ENCODE measurements around the gene ERAS. TPM values are rescaled to one million over a fixed set of nuclear protein-coding genes. Genes with fewer than 3 reads are reported as not detected.

ERAS gene
- total RNA-seq, 1 experiment from 2014 or later = not detected

- DNase-seq (ENCODE audit: low read depth, low spot score) = no peak
- H3K9me2 ChIP-seq (ENCODE audit: insufficient read depth) = no peaks in the 10 kb centered on the region
- intact Hi-C loops (cut with micrococcal nuclease) = no loop called here
- no peaks in the 10 kb centered on the region for H3K9me3 ChIP-seq (ENCODE audit: control insufficient read depth in 1 of 2, insufficient read depth in 1 of 2, low read depth in 1 of 2, low read length in 2 of 2)
- no peak within 1 kb of the TSS for H3K27ac ChIP-seq (ENCODE audit: low read depth, low read length)
- POLR2A ChIA-PET = no interaction called here
- H4K20me1 ChIP-seq (ENCODE audit: insufficient read depth) = no peaks in the 10 kb centered on the region
- no peaks in the 10 kb centered on the region for H3K79me2 ChIP-seq (ENCODE audit: insufficient read depth, low read length)
- H3K9ac ChIP-seq (ENCODE audit: low read length) = no peak within 1 kb of the TSS
- TF ChIP-seq REST (IDR thresholded peaks at IDR 0.05; ENCODE audit: low read depth) = no peak
- TF ChIP-seq ZFX (IDR thresholded peaks at IDR 0.05) = no peak
- no peak for TF ChIP-seq CEBPB (IDR thresholded peaks at IDR 0.05; ENCODE audit: low read depth)
- no peak for TF ChIP-seq SRF (IDR thresholded peaks at IDR 0.05; ENCODE audit: low read depth)
- TF ChIP-seq ATF3 (IDR thresholded peaks at IDR 0.05) = no peak
- no peak for TF ChIP-seq POLR2A (IDR thresholded peaks at IDR 0.05; ENCODE audit: borderline replicate concordance, extremely low read depth, insufficient read depth, insufficient read length)
- no peak for TF ChIP-seq EZH2phosphoT487 (IDR thresholded peaks at IDR 0.05; ENCODE audit: borderline replicate concordance)
- no peak for TF ChIP-seq FOSL1 (IDR thresholded peaks at IDR 0.05; ENCODE audit: low read depth)
- no peak for TF ChIP-seq RAD21 (IDR thresholded peaks at IDR 0.05; ENCODE audit: low read depth)
- TF ChIP-seq EGR1 (IDR thresholded peaks at IDR 0.05; ENCODE audit: low read depth) = no peak
- no peak for TF ChIP-seq TCF7L2 (IDR thresholded peaks at IDR 0.05; ENCODE audit: borderline replicate concordance, extremely low read depth, insufficient read depth, insufficient read length)
- TF ChIP-seq MAX (IDR thresholded peaks at IDR 0.05) = no peak
- TF ChIP-seq CBX3 (IDR thresholded peaks at IDR 0.05; ENCODE audit: low read depth) = no peak
- TF ChIP-seq SP1 (IDR thresholded peaks at IDR 0.05; ENCODE audit: low read depth) = no peak
- no peak for TF ChIP-seq ELF1 (IDR thresholded peaks at IDR 0.05; ENCODE audit: borderline replicate concordance, low read depth)
- TF ChIP-seq POLR2AphosphoS5 (IDR thresholded peaks at IDR 0.05; ENCODE audit: low read depth, low read length) = no peak
- TF ChIP-seq ZNF274 (IDR thresholded peaks at IDR 0.05; ENCODE audit: low read depth, low read length) = no peak
- no peak for TF ChIP-seq YY1 (IDR thresholded peaks at IDR 0.05; ENCODE audit: extremely low read depth, insufficient replicate concordance, low read depth, low read length)
- no peak for TF ChIP-seq ZBTB33 (IDR thresholded peaks at IDR 0.05; ENCODE audit: extremely low read depth, insufficient replicate concordance, low read length)
- no peak for TF ChIP-seq CTCF (IDR thresholded peaks at IDR 0.05 in 2 of 3, conservative IDR thresholded peaks at IDR 0.05 in 1 of 3; ENCODE audit: borderline replicate concordance in 1 of 3, insufficient read depth in 1 of 3, low read depth in 2 of 3, low read length in 2 of 3)
- H3K4me2 ChIP-seq (ENCODE audit: low read length) = no peak within 1 kb of the TSS
- no TSS peak for BruUV-seq (replicated peaks)
- H3K36me3 ChIP-seq (ENCODE audit: control insufficient read depth in 1 of 2, insufficient read depth in 2 of 2, low read length in 2 of 2) = no peaks in the 10 kb centered on the region
- CTCF ChIA-PET = no interaction called here
- RAD21 ChIA-PET (ENCODE audit: low non-redundant PET in 1 of 2, low total read pairs in 2 of 2, uncharacterized antibody in 2 of 2, unreplicated experiment in 2 of 2) = no interaction called here
- no peak within 1 kb of the TSS for H3K4me3 ChIP-seq (replicated peaks in 1 of 2; ENCODE audit: low read depth in 1 of 2, low read length in 2 of 2)
- H3K4me1 ChIP-seq (ENCODE audit: control insufficient read depth in 1 of 2, insufficient read depth in 2 of 2, low read length in 2 of 2) = no peaks in the 10 kb centered on the region
- no peaks in the 10 kb centered on the region for H3K27me3 ChIP-seq (ENCODE audit: insufficient read depth, low read length)
- H2AFZ ChIP-seq (ENCODE audit: low read depth, low read length, poor library complexity, severe bottlenecking) = no peak within 1 kb of the TSS
- peak; percentile 55; the same call in 1 of the 2 replicates for ATAC-seq
Observed at GRCh38 chrX:48786341-48786800, 39.9 kb upstream of the ERAS start, which contains the start of gene GATA1. TSS of gene GATA1 (plus strand) at chrX:48786590. CDS start at chrX:48791110, 4,520 bp downstream.

Measured in HCT116 (cell line).